Kidney (tissue), 14 donors: ENCODE results near the gene TMEM200A. TPM values are rescaled to one million over a fixed set of nuclear protein-coding genes. Genes with fewer than 3 reads are reported as not detected.

Source experiments
- DNase-seq, 5 donors: peaks; one replicate each; pipeline ENCODE4 v3.0.0-alpha.2; 2013 to 2020
- FAIRE-seq: peaks from 2 replicates; lab custom pipeline; 2012; peaks lifted over from hg19 to GRCh38; lab: Jason Lieb, UNC
- H3K27ac ChIP-seq, 2 donors: one replicate each; pipeline ENCODE4 v1.7.0; 2013; ENCODE audit warnings: low read depth in 2 of 2, low read length in 2 of 2, inconsistent platforms in 1 of 2
- H3K27me3 ChIP-seq: one replicate; pipeline ENCODE4 v1.7.1; 2013; ENCODE audit warnings: low read length, inconsistent platforms; ENCODE audit not compliant: control insufficient read depth, insufficient read depth
- H3K36me3 ChIP-seq, 3 donors: one replicate each; pipeline versions ENCODE4 v1.7.0 to v1.7.1; 2013; ENCODE audit warnings: low read length in 3 of 3, control low read depth in 1 of 3, inconsistent platforms in 1 of 3; ENCODE audit not compliant: insufficient read depth in 3 of 3, control insufficient read depth in 2 of 3
- H3K4me1 ChIP-seq, 3 donors: one replicate each; pipeline versions ENCODE4 v1.7.0 to v1.7.1; 2013; ENCODE audit warnings: low read length in 3 of 3, inconsistent platforms in 1 of 3, low read depth in 1 of 3; ENCODE audit not compliant: control insufficient read depth in 2 of 3, insufficient read depth in 2 of 3
- H3K4me3 ChIP-seq, 3 donors: one replicate each; pipeline versions ENCODE4 v1.7.0 to v1.8.1; 2013; ENCODE audit warnings: low read length in 3 of 3, control low read depth in 1 of 3, inconsistent platforms in 1 of 3
- H3K9ac ChIP-seq, 3 donors: one replicate each; pipeline versions ENCODE4 v1.7.0 to v1.7.1; 2013; ENCODE audit warnings: low read length in 3 of 3, control low read depth in 1 of 3, inconsistent platforms in 1 of 3
- H3K9me3 ChIP-seq, 3 donors: one replicate each; pipeline versions ENCODE4 v1.7.0 to v1.7.1; 2013; ENCODE audit warnings: low read length in 3 of 3, control low read depth in 1 of 3, inconsistent platforms in 1 of 3; ENCODE audit not compliant: control insufficient read depth in 2 of 3, insufficient read depth in 1 of 3
- CTCF ChIP-seq: IDR thresholded peaks from 3 replicates; pipeline ENCODE4 v1.5.1; 2012; ENCODE audit warnings: mild to moderate bottlenecking, moderate library complexity, borderline replicate concordance; ENCODE audit not compliant: insufficient read depth; ENCODE audit errors: extremely low read depth
- intact Hi-C: fragments of 100-400 bp; cut with DNase I; formaldehyde crosslinking; loops from one replicate; pipeline ENCODE4 v1.11.1; 2022
- polyA plus RNA-seq: library from polyadenylated mRNA; stranded (reverse); fragments of 350-450 nt; fragmentation: Illumina TruSeq; extraction: RNeasy Lipid Tissue Mini Kit (QIAGEN cat#74804); gene quantifications from one replicate; pipeline ENCODE4 v1.2.3, GENCODE V29; 2014; ENCODE audit warnings: low read depth, low replicate concordance; ENCODE audit not compliant: insufficient read depth
- total RNA-seq: library from RNA; stranded (reverse); fragmentation: NEBNext Ultra II Directional; extraction: Animal tissue kit (Norgen Biotek cat#: 25700); gene quantifications from one replicate; pipeline ENCODE4 v1.2.1, GENCODE V29; 2021
- donor health status: control.
- donor health status: control.
- donor health status: control.
- donor health status: control.
- donor health status: control.
- donor health status: DM: yes; HTN: yes; CAD: no.
- donor health status: Normal renal cell carcinoma (clear cell type).

TMEM200A gene
- total and polyA plus RNA-seq, 2 donors from 2014 or later = 7.7 to 17.9 TPM

- TF ChIP-seq CTCF = no peak
- H3K27ac ChIP-seq = no peak overlapping the region
- DNase-seq (no peak), FAIRE-seq (no peak)
- H3K9ac ChIP-seq = no peak overlapping the region
- no peaks in the 10 kb centered on the region for H3K36me3 ChIP-seq
- intact Hi-C loops = loop anchor here (10.0 kb wide), 1 partner anchor 330 kb away; no protein-coding TSS in a partner anchor
- no peaks in the 10 kb centered on the region for H3K9me3 ChIP-seq
- no peak overlapping the region for H3K4me3 ChIP-seq
- peaks cover 0 to 8% (median 0%) of the 10 kb centered on the region in 3 donors for H3K4me1 ChIP-seq
- no peaks in the 10 kb centered on the region for H3K27me3 ChIP-seq
Observed at GRCh38 chr6:130364224-130364780, 1.5 kb upstream of the TMEM200A start.

GRCh38 chr6:130366107-130367005 is 539 bp downstream of the TMEM200A start:
- peak overlapping the region; percentile 77 to 85 (median 77) for H3K4me3 ChIP-seq
- FAIRE-seq (no peak), DNase-seq (peak; percentile 53 to 85 (median 68))
- no peaks in the 10 kb centered on the region for H3K36me3 ChIP-seq
- H3K27ac ChIP-seq = peak overlapping the region; percentile 49 to 64
- peak overlapping the region; percentile 19 to 78 (median 70) for H3K9ac ChIP-seq
- peaks cover 0 to 18% (median 0%) of the 10 kb centered on the region in 3 donors for H3K4me1 ChIP-seq
- H3K27me3 ChIP-seq = no peaks in the 10 kb centered on the region
- H3K9me3 ChIP-seq = no peaks in the 10 kb centered on the region
- intact Hi-C loops = loop anchor here (10.0 kb wide), 1 partner anchor 328 kb away; no protein-coding TSS in a partner anchor
- TF ChIP-seq CTCF = no peak

- H3K36me3 ChIP-seq = no peaks in the 10 kb centered on the region
- peak overlapping the region in 2 of 3 donors; percentile 77 for H3K4me3 ChIP-seq
- peak overlapping the region in 1 of 2 donors; percentile 41 for H3K27ac ChIP-seq
- no peaks in the 10 kb centered on the region for H3K9me3 ChIP-seq
- H3K4me1 ChIP-seq = peaks cover 0 to 26% (median 3%) of the 10 kb centered on the region in 3 donors
- H3K9ac ChIP-seq = no peak overlapping the region
- FAIRE-seq (no peak), DNase-seq (no peak)
- no peak for TF ChIP-seq CTCF
- H3K27me3 ChIP-seq = no peaks in the 10 kb centered on the region
- intact Hi-C loops = loop anchor here (10.0 kb wide), 1 partner anchor 327 kb away; no protein-coding TSS in a partner anchor
Observed at GRCh38 chr6:130367767-130368166, 1.9 kb downstream of the TMEM200A start.
